CD4-positive, alpha-beta memory T cell (primary cell): ENCODE results near the gene LCP2. TPM values are rescaled to one million over a fixed set of nuclear protein-coding genes. Genes with fewer than 3 reads are reported as not detected.
A peak's percentile ranks its signal among the peaks of the same experiment; 100 is the strongest.

ENCODE experiments used
- CTCF ChIA-PET: fragments of 350-600 bp; sonication (Branson Sonifier 250); formaldehyde crosslinking; loops from one replicate; lab custom pipeline; 2021; ENCODE audit warnings: inconsistent platforms; ENCODE audit not compliant: partially characterized antibody; lab: Charles Lee
- POLR2A ChIA-PET: fragments of 350-600 bp; sonication (Branson Sonifier 250); formaldehyde crosslinking; loops from one replicate; lab custom pipeline; 2021; ENCODE audit not compliant: partially characterized antibody; lab: Charles Lee
- DNase-seq, 5 donors: peaks; one replicate each; pipeline versions ENCODE4 v3.0.0 to v3.0.0-alpha.2; 2020 to 2022; ENCODE audit warnings: mixed read lengths in 1 of 5
- H3K27ac ChIP-seq: one replicate; pipeline ENCODE4 v1.7.0; 2013; ENCODE audit warnings: low read depth, low read length
- H3K27me3 ChIP-seq: 2 replicates; pipeline ENCODE4 v1.7.0; 2013; ENCODE audit warnings: mild to moderate bottlenecking, low read length, moderate library complexity; ENCODE audit not compliant: insufficient read depth
- H3K36me3 ChIP-seq: 2 replicates; pipeline ENCODE4 v1.7.0; 2013; ENCODE audit warnings: mild to moderate bottlenecking, low read length, moderate library complexity; ENCODE audit not compliant: insufficient read depth
- H3K4me1 ChIP-seq: 2 replicates; pipeline ENCODE4 v1.7.0; 2013; ENCODE audit warnings: mild to moderate bottlenecking, low read length, moderate library complexity; ENCODE audit not compliant: insufficient read depth
- H3K4me3 ChIP-seq, 2 donors: one replicate each; pipeline ENCODE4 v1.7.0; 2013; ENCODE audit warnings: low read length in 2 of 2, mild to moderate bottlenecking in 1 of 2
- H3K9me3 ChIP-seq, 2 donors: one replicate each; pipeline ENCODE4 v1.7.0; 2013; ENCODE audit warnings: low read length in 2 of 2, control low read depth in 1 of 2; ENCODE audit not compliant: control insufficient read depth in 1 of 2
- H3K27ac Mint-ChIP-seq, 7 donors: one replicate each; pipeline ENCODE4 v1.8.0; 2020 to 2021; ENCODE audit warnings: mixed read lengths in 7 of 7, mild to moderate bottlenecking in 6 of 7, inconsistent platforms in 3 of 7, moderate library complexity in 3 of 7
- H3K27me3 Mint-ChIP-seq, 2 donors: one replicate each; pipeline ENCODE4 v1.8.0; 2020 to 2021; ENCODE audit warnings: mixed read lengths in 2 of 2
- H3K36me3 Mint-ChIP-seq, 2 donors: one replicate each; pipeline ENCODE4 v1.8.0; 2020 to 2021; ENCODE audit warnings: mixed read lengths in 2 of 2, inconsistent platforms in 1 of 2, mild to moderate bottlenecking in 1 of 2
- H3K4me1 Mint-ChIP-seq, 4 donors: one replicate each; pipeline ENCODE4 v1.8.0; 2020 to 2021; ENCODE audit warnings: mixed read lengths in 4 of 4, mild to moderate bottlenecking in 1 of 4
- H3K4me3 Mint-ChIP-seq, 8 donors: one replicate each; pipeline ENCODE4 v1.8.0; 2020 to 2021; ENCODE audit warnings: mixed read lengths in 8 of 8, mild to moderate bottlenecking in 7 of 8, moderate library complexity in 6 of 8, inconsistent platforms in 3 of 8
- H3K9me3 Mint-ChIP-seq, 8 donors: one replicate each; pipeline ENCODE4 v1.8.0; 2020 to 2021; ENCODE audit warnings: mixed read lengths in 8 of 8, mild to moderate bottlenecking in 5 of 8, inconsistent platforms in 3 of 8, moderate library complexity in 1 of 8
- intact Hi-C: fragments of 100-400 bp; cut with micrococcal nuclease; formaldehyde crosslinking; loops from one replicate; pipeline ENCODE4 v1.15.1; 2023
- polyA plus RNA-seq, 2 donors: library from polyadenylated mRNA; unstranded; fragments of 300-500 nt; fragmentation: Illumina TruSeq; gene quantifications; one replicate each; pipeline ENCODE4 v1.2.3, GENCODE V29; 2021
- total RNA-seq, 2 experiments: library from RNA; stranded (reverse); gene quantifications; one replicate each; pipeline ENCODE4 v1.2.3, GENCODE V29; 2021

LCP2 gene
- total and polyA plus RNA-seq, 4 experiments from 2014 or later, result 117 to 318 (median 275) TPM

- H3K27me3 Mint-ChIP-seq, result no peaks in the 10 kb centered on the region
- CTCF ChIA-PET, result interaction anchor here (0.7 to 2.9 kb wide), 17 partner anchors 10 to 87 kb away, joined by 3 to 32 read pairs (median 5); partner anchors contain the start of gene LCP2
Observed at GRCh38 chr5:170313344-170313743, 15.8 kb upstream of the LCP2 start.

GRCh38 chr5:170312666-170313065 lies 15.1 kb upstream of the LCP2 start:
- intact Hi-C loops, result loop anchor here (1.0 to 2.0 kb wide), 3 partner anchors 9 to 19 kb away; partner anchors contain the start of gene LCP2
- Histone ChIP-seq H3K27me3 (no peaks in the 10 kb centered on the region), H3K9me3 (no peaks in the 10 kb centered on the region), H3K27ac (peak overlapping the region; percentile 59), H3K36me3 (no peaks in the 10 kb centered on the region), H3K4me3 (peak overlapping the region; percentile 3 to 42), H3K4me1 (peaks cover 48% of the 10 kb centered on the region)
- ChIA-PET POLR2A (interaction anchor here (0.9 to 6.1 kb wide), 13 partner anchors 10 to 52 kb away, joined by 3 to 73 read pairs (median 9); partner anchors contain the start of gene LCP2), CTCF (interaction anchor here (1.0 to 2.9 kb wide), 8 partner anchors 14 to 87 kb away, joined by 3 to 32 read pairs (median 10); partner anchors contain the start of gene LCP2)
- H3K27me3 Mint-ChIP-seq, result no peaks in the 10 kb centered on the region
- peaks cover 41 to 69% (median 49%) of the 10 kb centered on the region in 4 donors for H3K4me1 Mint-ChIP-seq
- DNase-seq, result peak in 2 of 5 donors; percentile 39 to 93
- H3K9me3 Mint-ChIP-seq, result no peaks in the 10 kb centered on the region
- peak overlapping the region; percentile 63 to 91 (median 76) for H3K4me3 Mint-ChIP-seq
- H3K27ac Mint-ChIP-seq, result peak overlapping the region; percentile 84 to 97 (median 96)
- no peaks in the 10 kb centered on the region for H3K36me3 Mint-ChIP-seq

More at GRCh38 chr5:170313344-170313743, 15.8 kb upstream of the LCP2 start:
- Mint-ChIP-seq H3K4me3 (peak overlapping the region; percentile 47 to 91 (median 73)), H3K36me3 (no peaks in the 10 kb centered on the region), H3K9me3 (no peaks in the 10 kb centered on the region), H3K27ac (peak overlapping the region; percentile 84 to 97 (median 92)), H3K4me1 (peaks cover 41 to 74% (median 53%) of the 10 kb centered on the region in 4 donors)
- Histone ChIP-seq H3K9me3 (no peaks in the 10 kb centered on the region), H3K27me3 (no peaks in the 10 kb centered on the region), H3K4me1 (peaks cover 48% of the 10 kb centered on the region), H3K4me3 (peak overlapping the region in 1 of 2 donors; percentile 8), H3K27ac (peak overlapping the region; percentile 59), H3K36me3 (no peaks in the 10 kb centered on the region)
- POLR2A ChIA-PET, result interaction anchor here (0.7 to 6.1 kb wide), 22 partner anchors 9 to 62 kb away, joined by 3 to 73 read pairs (median 4); partner anchors contain the start of gene LCP2
- intact Hi-C loops, result loop anchor here (1.0 to 2.0 kb wide), 3 partner anchors 10 to 18 kb away; partner anchors contain the start of gene LCP2
- peak; percentile 57 to 63 (median 59) for DNase-seq

DNA sequence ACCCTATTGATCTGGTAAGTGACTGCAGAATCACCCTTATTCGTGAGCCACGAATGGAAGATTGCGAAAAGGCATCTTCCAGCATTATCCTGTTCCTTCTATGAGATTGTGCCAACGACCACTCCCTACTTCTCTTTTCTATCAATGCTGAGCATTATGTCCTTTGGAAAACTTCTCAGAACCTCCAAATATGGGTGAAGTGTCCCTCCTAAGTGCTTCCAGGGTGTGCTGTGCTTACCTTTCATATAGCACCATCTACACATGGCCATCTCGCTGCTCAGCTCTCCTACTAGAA lies 14.7 kb upstream of the LCP2 start:
- ChIA-PET CTCF (interaction anchor here (1.3 to 2.4 kb wide), 5 partner anchors 14 to 86 kb away, joined by 3 to 18 read pairs (median 9); no protein-coding TSS in a partner anchor), POLR2A (interaction anchor here (3.4 to 6.1 kb wide), 6 partner anchors 9 to 37 kb away, joined by 17 to 73 read pairs (median 31); partner anchors contain the start of gene LCP2)
- peaks cover 48% of the 10 kb centered on the region for H3K4me1 ChIP-seq
- no peaks in the 10 kb centered on the region for H3K36me3 Mint-ChIP-seq
- intact Hi-C loops, result loop anchor here (2.0 kb wide), 1 partner anchor 15 kb away; the partner anchor contains the start of gene LCP2
- H3K27ac ChIP-seq, result peak overlapping the region; percentile 59
- peak overlapping the region; percentile 63 to 91 (median 76) for H3K4me3 Mint-ChIP-seq
- H3K36me3 ChIP-seq, result no peaks in the 10 kb centered on the region
- peaks cover 43 to 73% (median 52%) of the 10 kb centered on the region in 4 donors for H3K4me1 Mint-ChIP-seq
- H3K27me3 ChIP-seq, result no peaks in the 10 kb centered on the region
- H3K27me3 Mint-ChIP-seq, result no peaks in the 10 kb centered on the region
- peak overlapping the region in 1 of 2 donors; percentile 3 for H3K4me3 ChIP-seq
- H3K9me3 Mint-ChIP-seq, result no peaks in the 10 kb centered on the region
- peak overlapping the region; percentile 84 to 97 (median 96) for H3K27ac Mint-ChIP-seq
- no peaks in the 10 kb centered on the region for H3K9me3 ChIP-seq
- no peak for DNase-seq

- intact Hi-C loops, result loop anchor here (2.0 kb wide), 1 partner anchor 15 kb away; the partner anchor contains the start of gene LCP2
- no peak for DNase-seq
- peak overlapping the region in 1 of 2 donors; percentile 3 for H3K4me3 ChIP-seq
- ChIA-PET POLR2A (interaction anchor here (3.4 to 6.1 kb wide), 6 partner anchors 9 to 37 kb away, joined by 17 to 73 read pairs (median 31); partner anchors contain the start of gene LCP2), CTCF (interaction anchor here (1.3 to 2.4 kb wide), 3 partner anchors 15 to 33 kb away, joined by 4 to 12 read pairs (median 9); no protein-coding TSS in a partner anchor)
- H3K36me3 Mint-ChIP-seq, result no peaks in the 10 kb centered on the region
- peaks cover 48% of the 10 kb centered on the region for H3K4me1 ChIP-seq
- H3K9me3 ChIP-seq, result no peaks in the 10 kb centered on the region
- no peaks in the 10 kb centered on the region for H3K27me3 ChIP-seq
- H3K27ac Mint-ChIP-seq, result peak overlapping the region; percentile 57 to 97 (median 86)
- H3K4me1 Mint-ChIP-seq, result peaks cover 47 to 79% (median 54%) of the 10 kb centered on the region in 4 donors
- H3K27me3 Mint-ChIP-seq, result no peaks in the 10 kb centered on the region
- peak overlapping the region in 6 of 8 donors; percentile 26 to 91 (median 54) for H3K4me3 Mint-ChIP-seq
- no peaks in the 10 kb centered on the region for H3K9me3 Mint-ChIP-seq
- peak overlapping the region; percentile 59 for H3K27ac ChIP-seq
- H3K36me3 ChIP-seq, result no peaks in the 10 kb centered on the region
Observed at GRCh38 chr5:170311511-170312300, 14.1 kb upstream of the LCP2 start.

DNA sequence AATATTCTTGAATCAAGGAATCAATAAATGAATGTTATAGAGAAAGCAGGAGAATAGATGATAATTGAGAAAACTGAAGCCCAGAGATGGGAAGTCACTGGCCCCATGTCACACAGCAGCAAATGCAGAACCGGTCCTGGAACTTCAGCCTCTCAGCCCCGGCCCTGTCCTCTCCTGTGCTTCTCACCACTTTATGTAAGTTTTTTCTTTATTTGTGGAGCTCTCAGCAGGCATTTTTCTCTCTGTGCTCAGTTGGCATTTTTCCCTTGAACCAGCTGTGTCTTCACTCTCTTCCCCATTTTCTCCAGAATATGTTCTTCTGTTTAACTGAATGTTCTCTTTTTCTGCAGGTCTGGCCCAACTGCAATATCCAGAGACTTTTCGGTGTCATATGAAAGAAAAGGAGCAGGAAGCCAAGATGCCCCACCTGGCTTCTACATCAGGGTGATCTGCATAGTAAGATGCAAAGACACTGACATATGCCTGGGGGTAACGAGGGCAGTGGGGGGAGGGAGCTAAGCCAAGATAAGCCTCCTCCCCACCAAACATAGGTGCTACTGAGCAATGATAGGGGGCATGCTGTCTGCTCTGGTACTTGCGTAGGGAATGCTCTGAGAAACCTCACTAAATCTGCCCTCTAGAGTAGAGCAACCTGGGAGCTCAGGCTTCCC lies 12.8 kb upstream of the LCP2 start:
- no peak for DNase-seq
- peaks cover 46 to 86% (median 61%) of the 10 kb centered on the region in 4 donors for H3K4me1 Mint-ChIP-seq
- peak overlapping the region in 6 of 7 donors; percentile 35 to 80 (median 64) for H3K27ac Mint-ChIP-seq
- Histone ChIP-seq H3K4me1 (peaks cover 48% of the 10 kb centered on the region), H3K4me3 (no peak overlapping the region), H3K27me3 (no peaks in the 10 kb centered on the region), H3K27ac (no peak overlapping the region), H3K36me3 (no peaks in the 10 kb centered on the region), H3K9me3 (no peaks in the 10 kb centered on the region)
- intact Hi-C loops, result no loop called here
- H3K4me3 Mint-ChIP-seq, result peak overlapping the region in 1 of 8 donors; percentile 27
- no peaks in the 10 kb centered on the region for H3K27me3 Mint-ChIP-seq
- no peaks in the 10 kb centered on the region for H3K9me3 Mint-ChIP-seq
- no peaks in the 10 kb centered on the region for H3K36me3 Mint-ChIP-seq
- CTCF ChIA-PET, result interaction anchor here (1.0 kb wide), 2 partner anchors 36 to 84 kb away, joined by 3 to 4 read pairs; no protein-coding TSS in a partner anchor
- POLR2A ChIA-PET, result interaction anchor here (0.7 to 6.1 kb wide), 8 partner anchors 9 to 35 kb away, joined by 3 to 73 read pairs (median 4); partner anchors contain the start of gene LCP2

GRCh38 chr5:170308686-170309085 lies 11.1 kb upstream of the LCP2 start:
- no peak overlapping the region for H3K4me3 Mint-ChIP-seq
- POLR2A ChIA-PET, result interaction anchor here (1.5 to 26.7 kb wide), 4 partner anchors 9 to 29 kb away, joined by 4 to 1265 read pairs (median 336); partner anchors contain the start of gene LCP2
- CTCF ChIA-PET, result interaction anchor here (1.3 to 2.2 kb wide), 5 partner anchors 10 to 34 kb away, joined by 4 to 7 read pairs (median 6); partner anchors contain the start of gene LCP2
- DNase-seq, result no peak
- Histone ChIP-seq H3K36me3 (no peaks in the 10 kb centered on the region), H3K27me3 (no peaks in the 10 kb centered on the region), H3K4me1 (peaks cover 51% of the 10 kb centered on the region), H3K4me3 (no peak overlapping the region), H3K27ac (no peak overlapping the region), H3K9me3 (no peaks in the 10 kb centered on the region)
- no peak overlapping the region for H3K27ac Mint-ChIP-seq
- H3K27me3 Mint-ChIP-seq, result no peaks in the 10 kb centered on the region
- H3K4me1 Mint-ChIP-seq, result peaks cover 46 to 81% (median 65%) of the 10 kb centered on the region in 4 donors
- no peaks in the 10 kb centered on the region for H3K9me3 Mint-ChIP-seq
- H3K36me3 Mint-ChIP-seq, result no peaks in the 10 kb centered on the region
- intact Hi-C loops, result no loop called here
